ENCODE measurements around the gene THRB. TPM values are rescaled to one million over a fixed set of nuclear protein-coding genes. Genes with fewer than 3 reads are reported as not detected.

THRB gene
- total RNA-seq, 4 donors from 2014 or later = 3.7 to 11.3 (median 6.1) TPM

GRCh38 chr3:24341668-24342067 is 153.0 kb downstream of the THRB start:
- Histone ChIP-seq H3K9me3 (no peaks in the 10 kb centered on the region), H3K27me3 (no peaks in the 10 kb centered on the region), H3K27ac (no peak overlapping the region), H3K36me3 (no peaks in the 10 kb centered on the region), H3K4me1 (peaks cover 0 to 3% (median 0%) of the 10 kb centered on the region in 3 donors), H3K4me3 (no peak overlapping the region)
- TF ChIP-seq POLR2A (IDR thresholded peaks at IDR 0.05) (no peak), CTCF (IDR thresholded peaks at IDR 0.05) (no peak)
- intact Hi-C loops (cut with DNase I) = no loop called here
- no peak for DNase-seq

GRCh38 chr3:24340966-24341365 is 153.7 kb downstream of the THRB start:
- 79 to 82% methylated on average over 4 of the region's 4 CpGs for WGBS, 2 donors
- TF ChIP-seq CTCF (IDR thresholded peaks at IDR 0.05) = no peak
- no peak for TF ChIP-seq POLR2A (IDR thresholded peaks at IDR 0.05)
- Histone ChIP-seq H3K36me3 (no peaks in the 10 kb centered on the region), H3K9me3 (no peaks in the 10 kb centered on the region), H3K4me3 (no peak overlapping the region), H3K27me3 (no peaks in the 10 kb centered on the region), H3K4me1 (peaks cover 0 to 3% (median 0%) of the 10 kb centered on the region in 3 donors), H3K27ac (no peak overlapping the region)
- intact Hi-C loops (cut with DNase I) = no loop called here
- no peak for DNase-seq

GRCh38 chr3:24340161-24340560 is 154.5 kb downstream of the THRB start:
- no peaks in the 10 kb centered on the region for H3K9me3 ChIP-seq
- no peak overlapping the region for H3K4me3 ChIP-seq
- WGBS, 2 donors = 62% methylated on average over 1 of the region's 1 CpG
- intact Hi-C loops (cut with DNase I) = no loop called here
- H3K4me1 ChIP-seq = peaks cover 0 to 2% (median 0%) of the 10 kb centered on the region in 3 donors
- H3K27me3 ChIP-seq = no peaks in the 10 kb centered on the region
- H3K27ac ChIP-seq = no peak overlapping the region
- no peaks in the 10 kb centered on the region for H3K36me3 ChIP-seq
- no peak for DNase-seq
- no peak for TF ChIP-seq POLR2A (IDR thresholded peaks at IDR 0.05)

- no peak overlapping the region for H3K4me3 ChIP-seq
- H3K4me1 ChIP-seq = no peaks in the 10 kb centered on the region
- no peaks in the 10 kb centered on the region for H3K9me3 ChIP-seq
- no peak for DNase-seq
- H3K27me3 ChIP-seq = no peaks in the 10 kb centered on the region
- H3K36me3 ChIP-seq = no peaks in the 10 kb centered on the region
- 59 to 80% methylated on average over 5 of the region's 5 CpGs for WGBS, 2 donors
- intact Hi-C loops (cut with DNase I) = no loop called here
- TF ChIP-seq CTCF (IDR thresholded peaks at IDR 0.05) (no peak), POLR2A (IDR thresholded peaks at IDR 0.05) (no peak)
- H3K27ac ChIP-seq = no peak overlapping the region
Measured at GRCh38 chr3:24339266-24339825, 155.3 kb downstream of the THRB start.

- 71% methylated on average over 5 of the region's 5 CpGs for WGBS, 2 donors
- Histone ChIP-seq H3K9me3 (no peaks in the 10 kb centered on the region), H3K27me3 (no peaks in the 10 kb centered on the region), H3K36me3 (no peaks in the 10 kb centered on the region), H3K27ac (no peak overlapping the region), H3K4me1 (no peaks in the 10 kb centered on the region), H3K4me3 (no peak overlapping the region)
- intact Hi-C loops (cut with DNase I) = no loop called here
- TF ChIP-seq CTCF (IDR thresholded peaks at IDR 0.05) (no peak), POLR2A (IDR thresholded peaks at IDR 0.05) (no peak)
- no peak for DNase-seq
Measured at GRCh38 chr3:24338409-24339130, 156.1 kb downstream of the THRB start.

All from esophagus squamous epithelium (tissue), 5 donors.